PC-9 (cell line): Measurements from ENCODE around the gene GRN. TPM values are rescaled to one million over a fixed set of nuclear protein-coding genes. Genes with fewer than 3 reads are reported as not detected.

Experiments
- BruUV-seq: library from RNA; stranded (reverse); fragments of 400-500 nt; replicated peaks from 2 replicates; lab custom pipeline; 2021; lab: Mats Ljungman, UMichigan
- CTCF ChIA-PET: fragments of 300-600 bp; sonication (Branson Sonifier 250); formaldehyde crosslinking; loops from one replicate; lab custom pipeline; 2022; ENCODE audit warnings: antibody characterized with exemption; lab: Charles Lee
- POLR2A ChIA-PET: fragments of 300-600 bp; sonication (Branson Sonifier 250); formaldehyde crosslinking; loops from one replicate; lab custom pipeline; 2022; ENCODE audit warnings: antibody characterized with exemption; ENCODE audit not compliant: unreplicated experiment; lab: Charles Lee
- DNase-seq, 2 experiments: peaks; one replicate each; pipeline versions ENCODE4 v3.0.0 to v3.0.0-alpha.2; 2015 to 2022; ENCODE audit warnings: mixed read lengths in 1 of 2
- H2AFZ ChIP-seq: fragments of 200-600 bp; sonication (generic); 2 replicates; pipeline ENCODE4 v1.8.1; 2017; ENCODE audit warnings: antibody characterized with exemption
- H3F3A ChIP-seq: fragments of 200-600 bp; sonication (generic); 2 replicates; pipeline ENCODE4 v1.8.1; 2017; ENCODE audit warnings: antibody characterized with exemption, mild to moderate bottlenecking, low read depth; ENCODE audit not compliant: insufficient read depth
- H3K27ac ChIP-seq: fragments of 200-600 bp; sonication (generic); 2 replicates; pipeline ENCODE4 v1.6.1; 2016; ENCODE audit warnings: mixed run types
- H3K27me3 ChIP-seq: fragments of 200-600 bp; sonication (generic); 2 replicates; pipeline ENCODE4 v1.6.1; 2016; ENCODE audit warnings: low read depth, mixed run types; ENCODE audit not compliant: insufficient read depth
- H3K36me3 ChIP-seq: fragments of 200-600 bp; sonication (generic); 2 replicates; pipeline ENCODE4 v1.6.1; 2016; ENCODE audit warnings: low read depth, mixed run types
- H3K4me1 ChIP-seq: fragments of 200-600 bp; sonication (generic); replicated peaks from 2 replicates; pipeline ENCODE4 v1.6.1; 2016; ENCODE audit warnings: mixed run types; ENCODE audit not compliant: insufficient read depth
- H3K4me2 ChIP-seq: fragments of 200-600 bp; sonication (generic); 2 replicates; pipeline ENCODE4 v1.6.1; 2017; ENCODE audit warnings: mixed run types
- H3K4me3 ChIP-seq: fragments of 200-600 bp; sonication (generic); 2 replicates; pipeline ENCODE4 v1.6.1; 2016; ENCODE audit warnings: mixed run types
- H3K79me2 ChIP-seq: fragments of 200-600 bp; sonication (generic); 2 replicates; pipeline ENCODE4 v1.6.1; 2017; ENCODE audit warnings: low read depth, mixed run types
- H3K9me2 ChIP-seq: fragments of 200-600 bp; sonication (generic); 2 replicates; pipeline ENCODE4 v1.8.1; 2017; ENCODE audit warnings: mild to moderate bottlenecking; ENCODE audit not compliant: insufficient read depth
- H3K9me3 ChIP-seq: fragments of 200-600 bp; sonication (generic); 2 replicates; pipeline ENCODE4 v1.8.1; 2016; ENCODE audit warnings: low read depth; ENCODE audit not compliant: insufficient read depth
- H4K20me1 ChIP-seq: fragments of 200-600 bp; sonication (generic); 2 replicates; pipeline ENCODE4 v1.8.1; 2017; ENCODE audit not compliant: insufficient read depth
- CTCF ChIP-seq: fragments of 200-600 bp; sonication (generic); conservative IDR thresholded peaks from 2 replicates; pipeline ENCODE4 v1.6.1; 2017; ENCODE audit warnings: mixed run types, antibody characterized with exemption, mild to moderate bottlenecking, moderate library complexity
- EZH2 ChIP-seq: fragments of 200-600 bp; sonication (generic); IDR thresholded peaks from 2 replicates; pipeline ENCODE4 v1.8.0; 2017; ENCODE audit warnings: antibody characterized with exemption, low read depth
- intact Hi-C: fragments of 100-400 bp; cut with micrococcal nuclease; formaldehyde crosslinking; loops from one replicate; pipeline ENCODE4 v1.10.0; 2022; ENCODE audit not compliant: unreplicated experiment
- total RNA-seq: library from RNA; stranded (reverse); gene quantifications from 2 replicates; pipeline ENCODE4 v1.2.3, GENCODE V29; 2021

The GRN gene
- total RNA-seq, 1 experiment from 2014 or later = 226 TPM

- peak in 1 of 2 experiments; percentile 14 for DNase-seq
- Histone ChIP-seq H3K27ac (no peak overlapping the region), H3K4me2 (peak overlapping the region; percentile 75), H3K36me3 (no peaks in the 10 kb centered on the region), H3F3A (peaks cover 18% of the 10 kb centered on the region; the same call in 1 of the 2 replicates), H2AFZ (no peak overlapping the region), H3K79me2 (no peaks in the 10 kb centered on the region), H3K27me3 (peaks cover 45% of the 10 kb centered on the region), H3K9me3 (no peaks in the 10 kb centered on the region), H3K4me1 (peaks cover 7% of the 10 kb centered on the region), H3K9me2 (no peaks in the 10 kb centered on the region), H4K20me1 (peaks cover 4% of the 10 kb centered on the region; the same call in 1 of the 2 replicates), H3K4me3 (peak overlapping the region; percentile 36; the same call in 1 of the 2 replicates)
- TF ChIP-seq CTCF = no peak
- no peak for TF ChIP-seq EZH2
- BruUV-seq = no TSS peak
- intact Hi-C loops = loop anchor here (5.0 kb wide), 1 partner anchor 85 kb away; no protein-coding TSS in a partner anchor
- ChIA-PET POLR2A (interaction anchor here (0.6 to 0.7 kb wide), 2 partner anchors 85 to 122 kb away, joined by 3 to 6 read pairs; no protein-coding TSS in a partner anchor), CTCF (no interaction called here)
Measured at GRCh38 chr17:44307387-44308186, 37.5 kb upstream of the GRN start.

- Histone ChIP-seq H3K9me2 (no peaks in the 10 kb centered on the region), H3F3A (peaks cover 18% of the 10 kb centered on the region; the same call in 1 of the 2 replicates), H2AFZ (no peak within 1 kb of the TSS; the same call in 1 of the 2 replicates), H3K27me3 (peaks cover 37% of the 10 kb centered on the region), H3K4me1 (peaks cover 7% of the 10 kb centered on the region), H3K36me3 (no peaks in the 10 kb centered on the region), H3K9me3 (no peaks in the 10 kb centered on the region), H3K4me2 (peak within 1 kb of the TSS; percentile 75), H4K20me1 (peaks cover 4% of the 10 kb centered on the region; the same call in 1 of the 2 replicates), H3K79me2 (no peaks in the 10 kb centered on the region), H3K27ac (no peak within 1 kb of the TSS), H3K4me3 (peak within 1 kb of the TSS; percentile 56; the same call in 1 of the 2 replicates)
- no peak for TF ChIP-seq CTCF
- TF ChIP-seq EZH2 = no peak
- ChIA-PET CTCF (interaction anchor here (0.6 kb wide), 1 partner anchor 528 kb away, joined by 4 read pairs; no protein-coding TSS in a partner anchor), POLR2A (interaction anchor here (0.6 to 0.7 kb wide), 2 partner anchors 86 to 123 kb away, joined by 3 to 6 read pairs; no protein-coding TSS in a partner anchor)
- intact Hi-C loops = loop anchor here (5.0 kb wide), 1 partner anchor 86 kb away; no protein-coding TSS in a partner anchor
- no TSS peak for BruUV-seq
- peak; percentile 44 to 74 for DNase-seq
Measured at GRCh38 chr17:44308320-44308818, 36.7 kb upstream of the GRN start, which contains the start of gene RUNDC3A. TSS of gene RUNDC3A (plus strand) at chr17:44308601. CDS start at chr17:44308833, 232 bp downstream.

GRCh38 chr17:44308865-44309264, 36.2 kb upstream of the GRN start:
- Histone ChIP-seq H3F3A (peaks cover 18% of the 10 kb centered on the region; the same call in 1 of the 2 replicates), H3K27me3 (peaks cover 32% of the 10 kb centered on the region), H3K4me3 (no peak overlapping the region), H4K20me1 (peaks cover 4% of the 10 kb centered on the region; the same call in 1 of the 2 replicates), H3K36me3 (no peaks in the 10 kb centered on the region), H3K27ac (no peak overlapping the region), H3K4me2 (peak overlapping the region; percentile 75; the same call in 1 of the 2 replicates), H3K9me3 (no peaks in the 10 kb centered on the region), H3K4me1 (peaks cover 7% of the 10 kb centered on the region), H2AFZ (no peak overlapping the region), H3K9me2 (no peaks in the 10 kb centered on the region), H3K79me2 (no peaks in the 10 kb centered on the region)
- no peak for DNase-seq
- POLR2A ChIA-PET = no interaction called here
- CTCF ChIA-PET = interaction anchor here (0.6 kb wide), 1 partner anchor 527 kb away, joined by 4 read pairs; no protein-coding TSS in a partner anchor
- TF ChIP-seq EZH2 = no peak
- TF ChIP-seq CTCF = no peak
- intact Hi-C loops = loop anchor here (5.0 kb wide), 1 partner anchor 87 kb away; no protein-coding TSS in a partner anchor
- BruUV-seq = no TSS peak
